ENCODE data around the gene CYREN. TPM values are rescaled to one million over a fixed set of nuclear protein-coding genes. Genes with fewer than 3 reads are reported as not detected.
"Not testable (repeated sequence)": the region's sequence is repeated elsewhere in the genome, so short reads cannot be mapped to it uniquely, and the experiment has no call there.

Gene CYREN
- total and polyA plus RNA-seq, 4 donors = 22.4 to 50.2 (median 39.7) TPM

- WGBS, 2 donors = 96% methylated on average over 7 of the region's 7 CpGs
- no peak for TF ChIP-seq CTCF (IDR thresholded peaks at IDR 0.05; ENCODE audit: control extremely low read depth, extremely low read depth)
Measured at GRCh38 chr7:135174941-135175340, 4.4 kb upstream of the CYREN start.

GRCh38 chr7:135173916-135174315, 3.4 kb upstream of the CYREN start:
- H3K36me3 ChIP-seq (ENCODE audit: control insufficient read depth in 4 of 4, insufficient read depth in 4 of 4, low read length in 4 of 4); ATAC-seq (ENCODE audit: insufficient read depth, low FRiP score); H3K4me3 ChIP-seq; H3K27ac ChIP-seq (ENCODE audit: low read depth in 1 of 2, low read length in 1 of 2); H3K27me3 ChIP-seq (ENCODE audit: control insufficient read depth in 3 of 3, insufficient read depth in 3 of 3, low read length in 2 of 3); H3K9me3 ChIP-seq (ENCODE audit: control insufficient read depth in 4 of 4, insufficient read depth in 3 of 4, low read length in 3 of 4); H3K9ac ChIP-seq (ENCODE audit: insufficient read depth in 1 of 2, low read length in 2 of 2); DNase-seq: not testable (repeated sequence)
- peaks cover 0 to 18% (median 3%) of the 10 kb centered on the region in 5 donors for H3K4me1 ChIP-seq (ENCODE audit: control insufficient read depth in 5 of 5, insufficient read depth in 5 of 5, low read length in 5 of 5)
- WGBS, 2 donors = 86 to 91% methylated on average over 4 of the region's 4 CpGs

More at GRCh38 chr7:135174941-135175340, 4.4 kb upstream of the CYREN start:
- ATAC-seq (ENCODE audit: insufficient read depth, low FRiP score) (no peak), DNase-seq (no peak)
- peaks cover 0 to under 1% (median 0%) of the 10 kb centered on the region in 4 donors for H3K9me3 ChIP-seq (ENCODE audit: control insufficient read depth in 4 of 4, insufficient read depth in 3 of 4, low read length in 3 of 4)
- H3K4me3 ChIP-seq = no peak overlapping the region
- no peak overlapping the region for H3K27ac ChIP-seq (ENCODE audit: low read depth in 1 of 2, low read length in 1 of 2)
- H3K9ac ChIP-seq (ENCODE audit: insufficient read depth in 1 of 2, low read length in 2 of 2) = no peak overlapping the region
- H3K27me3 ChIP-seq (ENCODE audit: control insufficient read depth in 3 of 3, insufficient read depth in 3 of 3, low read length in 2 of 3) = no peaks in the 10 kb centered on the region
- H3K4me1 ChIP-seq (ENCODE audit: control insufficient read depth in 5 of 5, insufficient read depth in 5 of 5, low read length in 5 of 5) = peaks cover 0 to 7% (median 0%) of the 10 kb centered on the region in 5 donors
- H3K36me3 ChIP-seq (ENCODE audit: control insufficient read depth in 4 of 4, insufficient read depth in 4 of 4, low read length in 4 of 4) = peaks cover 0 to 13% (median 6%) of the 10 kb centered on the region in 4 donors

- H3K4me3 ChIP-seq; H3K9me3 ChIP-seq (ENCODE audit: control insufficient read depth in 4 of 4, insufficient read depth in 3 of 4, low read length in 3 of 4); ATAC-seq (ENCODE audit: insufficient read depth, low FRiP score); H3K9ac ChIP-seq (ENCODE audit: insufficient read depth in 1 of 2, low read length in 2 of 2); H3K27me3 ChIP-seq (ENCODE audit: control insufficient read depth in 3 of 3, insufficient read depth in 3 of 3, low read length in 2 of 3): not testable (repeated sequence)
- Histone ChIP-seq H3K27ac (ENCODE audit: low read depth in 1 of 2, low read length in 1 of 2) (peak overlapping the region; percentile 43 to 78), H3K36me3 (ENCODE audit: control insufficient read depth in 4 of 4, insufficient read depth in 4 of 4, low read length in 4 of 4) (peaks cover 4 to 21% (median 19%) of the 10 kb centered on the region in 4 donors), H3K4me1 (ENCODE audit: control insufficient read depth in 5 of 5, insufficient read depth in 5 of 5, low read length in 5 of 5) (peaks cover 0 to 24% (median 7%) of the 10 kb centered on the region in 5 donors)
- peak in 1 of 3 donors; percentile 41 for DNase-seq
- 61 to 70% methylated on average over 19 of the region's 19 CpGs for WGBS, 2 donors
Measured at GRCh38 chr7:135171581-135172291, 1.2 kb upstream of the CYREN start.

GRCh38 chr7:135170998-135171481, 533 bp upstream of the CYREN start:
- H3K4me3 ChIP-seq = peak overlapping the region; percentile 97
- H3K9me3 ChIP-seq (ENCODE audit: control insufficient read depth in 4 of 4, insufficient read depth in 3 of 4, low read length in 3 of 4); DNase-seq; ATAC-seq (ENCODE audit: insufficient read depth, low FRiP score); H3K27me3 ChIP-seq (ENCODE audit: control insufficient read depth in 3 of 3, insufficient read depth in 3 of 3, low read length in 2 of 3): not testable (repeated sequence)
- peaks cover 0 to 29% (median 7%) of the 10 kb centered on the region in 5 donors for H3K4me1 ChIP-seq (ENCODE audit: control insufficient read depth in 5 of 5, insufficient read depth in 5 of 5, low read length in 5 of 5)
- peak overlapping the region; percentile 97 to 99 for H3K27ac ChIP-seq (ENCODE audit: low read depth in 1 of 2, low read length in 1 of 2)
- H3K9ac ChIP-seq (ENCODE audit: insufficient read depth in 1 of 2, low read length in 2 of 2) = peak overlapping the region in 1 of 2 donors; percentile 65
- WGBS, 2 donors = 14 to 19% methylated on average over 12 of the region's 12 CpGs
- H3K36me3 ChIP-seq (ENCODE audit: control insufficient read depth in 4 of 4, insufficient read depth in 4 of 4, low read length in 4 of 4) = peaks cover 4 to 23% (median 20%) of the 10 kb centered on the region in 4 donors

- Histone ChIP-seq H3K36me3 (ENCODE audit: control insufficient read depth in 4 of 4, insufficient read depth in 4 of 4, low read length in 4 of 4) (peaks cover 0 to 32% (median 25%) of the 10 kb centered on the region in 4 donors), H3K27ac (ENCODE audit: low read depth in 1 of 2, low read length in 1 of 2) (peak overlapping the region; percentile 97 to 99), H3K4me3 (peak overlapping the region; percentile 97), H3K9me3 (ENCODE audit: control insufficient read depth in 4 of 4, insufficient read depth in 3 of 4, low read length in 3 of 4) (no peaks in the 10 kb centered on the region), H3K9ac (ENCODE audit: insufficient read depth in 1 of 2, low read length in 2 of 2) (peak overlapping the region; percentile 63 to 73), H3K27me3 (ENCODE audit: control insufficient read depth in 3 of 3, insufficient read depth in 3 of 3, low read length in 2 of 3) (no peaks in the 10 kb centered on the region), H3K4me1 (ENCODE audit: control insufficient read depth in 5 of 5, insufficient read depth in 5 of 5, low read length in 5 of 5) (peaks cover 0 to 33% (median 7%) of the 10 kb centered on the region in 5 donors)
- WGBS, 2 donors = 1% methylated on average over 17 of the region's 17 CpGs
- no peak for DNase-seq
- TF ChIP-seq CTCF (IDR thresholded peaks at IDR 0.05; ENCODE audit: control extremely low read depth, extremely low read depth) = no peak
- ATAC-seq (ENCODE audit: insufficient read depth, low FRiP score) = no peak
Measured at GRCh38 chr7:135169964-135170273, 588 bp downstream of the CYREN start.

Measured in lung (tissue), 12 donors.